DMS 273 (cell line): ENCODE data around the gene INPP4B.

Experiments used
- DNase-seq: peaks from one replicate; lab custom pipeline; 2025; ENCODE audit not compliant: unreplicated experiment; lab: John Stamatoyannopoulos, UW

Gene INPP4B

DNA sequence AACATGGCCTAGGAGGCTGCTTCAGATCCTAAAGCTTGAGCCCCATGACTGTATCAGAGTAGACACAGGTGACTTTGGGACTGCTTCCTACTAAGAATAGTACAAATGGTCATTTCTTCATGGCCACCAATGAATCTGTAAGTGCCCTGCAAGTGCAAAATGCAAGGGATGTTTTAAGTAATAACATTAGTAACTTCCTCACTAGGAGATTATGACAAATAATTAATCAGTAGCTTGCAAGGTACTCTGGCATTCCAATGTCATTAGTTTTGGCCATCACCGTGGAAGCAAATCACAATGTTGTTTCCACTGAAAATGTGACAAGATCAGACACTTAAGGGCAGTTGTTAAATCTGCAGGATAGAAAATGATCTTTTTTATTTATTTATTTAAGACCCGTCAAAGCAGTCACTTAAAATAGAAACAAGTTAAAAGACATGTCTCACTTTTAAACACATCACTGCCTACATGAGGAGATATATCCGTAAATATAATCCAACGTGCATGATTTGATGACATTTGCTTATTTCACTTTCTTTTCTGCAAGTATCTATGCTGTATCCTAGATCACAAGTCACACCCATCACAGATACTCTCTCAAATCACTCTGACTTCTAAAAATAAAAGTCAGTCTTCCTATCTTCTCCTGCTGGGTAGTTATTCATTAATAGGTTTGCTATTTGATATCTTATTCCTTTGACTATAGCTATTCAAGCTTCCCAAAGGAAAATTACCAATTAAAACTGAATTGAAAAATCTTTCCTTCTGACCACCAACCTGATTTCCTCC lies 809.1 kb downstream of the INPP4B start:
- DNase-seq, result no peak

DNA sequence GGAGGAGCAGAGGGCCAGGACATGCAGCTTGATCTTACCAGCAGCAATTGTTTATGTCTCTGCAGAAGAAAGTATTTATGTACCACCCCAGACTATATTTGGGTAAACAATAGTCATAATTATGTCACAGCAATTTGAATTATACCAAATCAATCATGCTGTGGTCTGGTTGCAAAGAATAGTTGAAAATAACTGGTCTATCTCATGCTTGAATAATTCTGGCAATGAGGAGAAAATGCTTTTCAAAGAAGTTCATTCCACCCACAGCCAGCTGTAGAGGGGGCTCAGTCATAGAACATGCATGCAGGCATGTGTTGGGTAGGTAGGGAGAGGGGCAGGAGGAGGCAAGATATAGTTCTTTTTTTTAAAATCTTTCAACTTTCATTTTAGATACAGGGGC lies 810.5 kb downstream of the INPP4B start:
- no peak for DNase-seq

DNA sequence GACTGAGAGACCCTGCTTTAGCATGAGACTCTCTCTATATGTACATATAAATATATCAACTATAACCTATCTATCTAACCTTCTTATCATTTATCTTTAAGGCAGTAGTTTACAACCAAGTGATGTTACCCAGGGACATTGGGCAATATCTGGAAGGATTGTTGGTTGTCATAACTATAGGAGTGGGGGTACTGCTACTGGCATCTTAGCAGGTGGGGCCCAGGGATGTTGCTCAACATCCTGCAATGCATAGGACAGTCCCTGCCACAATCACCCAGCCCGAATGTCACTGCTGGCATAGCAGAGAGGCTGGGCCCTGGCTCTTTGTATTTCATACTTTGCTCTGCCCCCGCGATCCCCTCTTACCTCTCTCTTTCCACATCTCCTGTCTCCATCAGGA lies 812.0 kb downstream of the INPP4B start:
- DNase-seq, result no peak

DNA sequence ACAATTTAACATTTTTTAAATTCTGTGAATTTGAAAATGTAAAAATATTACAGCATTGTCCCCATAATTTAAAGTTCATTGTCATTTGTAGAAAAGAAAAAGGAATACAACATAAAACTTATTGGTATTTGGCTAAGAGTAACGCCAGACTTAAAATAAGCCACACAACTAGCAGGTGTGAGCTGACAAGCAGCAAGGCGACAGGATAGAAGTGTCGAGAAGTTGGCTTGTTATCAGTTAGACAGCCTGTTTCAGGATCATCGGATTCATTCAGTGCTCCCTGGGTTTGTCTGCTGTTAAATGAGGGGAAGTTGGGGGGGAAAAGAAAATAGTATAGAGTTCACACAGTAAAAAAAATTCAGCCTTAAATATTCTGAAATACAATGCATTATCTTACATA lies 816.1 kb downstream of the INPP4B start:
- no peak for DNase-seq

DNA sequence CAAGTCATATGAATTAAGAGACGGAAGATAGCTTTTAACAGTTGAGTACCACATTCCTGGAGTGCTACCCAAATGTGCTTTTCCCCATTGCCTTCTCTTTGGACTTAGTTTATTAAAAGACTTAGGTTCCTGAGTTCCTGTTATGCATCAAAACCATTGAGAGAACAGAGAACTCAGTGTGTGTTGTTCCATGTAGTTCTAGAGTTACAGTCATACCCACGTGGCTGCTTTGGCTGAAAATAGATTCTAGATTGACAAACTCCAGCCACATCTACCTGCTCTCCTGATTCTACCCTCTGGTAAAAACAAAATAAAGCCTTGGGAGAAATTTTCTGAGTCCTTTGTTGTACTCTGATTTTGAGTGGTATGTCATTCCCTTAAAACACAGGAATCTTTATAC lies 824.3 kb downstream of the INPP4B start:
- no peak for DNase-seq

DNA sequence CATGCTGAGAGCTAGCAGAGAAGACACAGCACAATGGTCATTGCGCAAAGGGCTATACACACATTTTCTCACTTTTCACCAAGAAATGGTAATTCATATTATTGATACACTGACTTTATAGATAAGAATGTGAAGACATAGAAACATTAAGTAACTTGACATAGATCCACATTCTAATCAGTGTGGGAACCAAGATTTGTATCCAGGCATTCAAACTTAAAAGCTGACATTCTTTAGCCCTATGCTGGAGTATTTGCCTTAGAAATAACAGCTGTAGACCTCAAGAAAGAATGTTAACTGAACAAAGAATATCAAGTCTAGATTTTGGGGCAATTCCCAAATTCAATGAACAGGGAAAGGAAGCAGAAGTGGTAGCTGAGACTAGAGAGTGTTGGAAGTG lies 824.9 kb downstream of the INPP4B start:
- DNase-seq, result no peak

DNA sequence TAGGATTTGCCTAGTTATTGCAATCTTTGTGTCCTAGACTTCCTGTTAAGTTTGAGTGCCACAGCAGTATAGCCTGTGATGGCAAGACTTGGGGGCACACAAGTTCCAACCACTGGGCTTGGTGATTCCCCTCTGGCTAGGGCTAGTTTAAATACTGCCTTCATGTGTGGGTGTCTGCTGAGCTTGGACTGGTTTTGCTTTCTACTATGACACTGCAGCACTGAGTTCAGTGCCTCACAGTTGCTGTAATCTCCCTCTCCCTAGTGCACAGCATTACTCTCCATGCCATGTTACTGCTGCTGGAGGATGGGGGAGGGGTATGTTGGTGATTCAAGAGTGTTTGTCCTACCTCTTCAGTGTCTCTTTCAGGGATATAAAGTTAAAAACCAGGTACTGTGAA lies 830.1 kb downstream of the INPP4B start:
- no peak for DNase-seq

DNA sequence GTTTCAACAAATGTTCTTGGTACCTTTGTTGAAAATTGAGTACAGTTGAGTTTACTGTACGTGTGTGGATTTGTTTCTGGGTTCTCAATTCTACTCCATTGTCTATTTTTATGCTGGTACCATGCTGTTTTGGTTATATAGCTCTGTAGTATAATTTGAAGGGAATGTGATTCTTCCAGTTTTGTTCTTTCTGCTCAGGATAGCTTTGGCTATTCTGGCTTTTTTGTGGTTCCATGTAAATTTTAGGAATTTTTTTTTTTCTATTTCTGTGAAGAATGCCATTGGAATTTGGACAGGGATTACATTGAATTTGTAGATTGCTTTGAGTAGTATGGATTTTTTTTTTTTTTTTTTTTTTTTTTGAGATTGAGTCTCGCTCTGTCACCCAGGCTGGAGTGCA lies 836.4 kb downstream of the INPP4B start:
- no peak for DNase-seq

DNA sequence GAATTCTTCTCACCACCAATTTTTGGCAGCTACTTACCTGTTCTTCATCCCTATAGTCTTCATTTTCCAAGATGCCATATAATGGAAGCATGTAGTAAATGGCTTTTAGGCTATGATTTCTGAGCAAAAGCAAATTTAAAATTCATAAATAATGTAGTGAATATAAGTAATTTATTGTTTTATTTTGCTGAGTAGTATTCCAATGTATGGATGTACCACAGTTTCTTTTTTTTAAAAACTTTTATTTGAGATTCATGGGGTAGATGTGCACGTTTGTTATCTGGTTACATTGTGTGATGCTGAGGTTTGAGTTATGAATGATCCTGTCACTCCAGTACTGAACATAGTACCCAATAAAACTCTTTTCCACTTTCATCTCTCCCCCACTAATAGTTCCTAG lies 840.6 kb downstream of the INPP4B start:
- no peak for DNase-seq

DNA sequence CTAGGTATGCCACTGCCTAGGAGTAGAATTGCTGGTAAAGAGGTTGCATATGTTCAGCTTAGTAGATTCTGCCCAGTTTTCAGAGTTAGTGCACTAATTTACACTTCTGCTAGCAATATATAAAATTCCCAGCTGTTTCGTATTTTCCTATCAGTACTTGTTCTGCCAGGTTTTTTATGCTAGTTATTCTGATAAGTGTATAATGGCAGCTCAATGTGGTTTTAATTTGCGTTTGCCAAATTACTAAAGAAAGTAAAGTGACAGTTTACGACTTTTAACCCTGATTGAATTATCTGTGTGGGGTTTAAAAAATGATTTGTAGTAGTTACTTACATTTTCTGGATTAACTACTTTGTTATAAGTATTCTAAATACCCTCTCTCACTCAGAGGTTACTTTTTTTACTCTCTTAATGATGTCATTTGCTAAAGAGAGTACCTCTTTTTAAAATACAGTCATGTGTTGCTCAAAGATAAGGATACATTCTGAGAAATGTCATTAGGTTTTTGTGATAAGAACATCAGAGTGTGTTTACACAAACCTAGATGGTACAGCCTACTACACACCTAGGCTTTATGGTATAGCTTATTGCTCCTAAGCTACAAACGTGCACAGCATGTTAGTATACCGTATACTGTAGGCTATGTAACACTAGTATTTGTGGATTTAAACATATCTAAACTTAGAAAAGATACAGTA lies 846.5 kb downstream of the INPP4B start:
- no peak for DNase-seq

DNA sequence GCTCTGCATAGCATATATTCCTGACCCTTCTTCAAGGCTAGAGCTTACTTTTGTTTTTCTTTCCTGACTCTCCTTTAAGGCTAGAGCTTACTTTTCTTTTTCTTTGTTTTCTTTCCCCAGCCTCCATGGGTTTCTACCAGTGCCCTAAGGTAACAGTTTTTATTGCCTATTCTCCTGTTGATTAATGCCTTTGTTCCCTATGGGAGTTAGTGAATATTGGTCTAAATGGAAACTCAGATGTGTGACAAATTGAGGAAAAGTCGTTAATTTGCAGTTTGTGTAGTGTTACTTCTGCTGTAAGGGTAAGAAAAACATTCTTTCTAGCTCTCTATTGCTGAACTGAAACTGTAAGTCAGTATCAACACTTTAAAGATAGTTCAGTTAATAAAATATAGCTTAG lies 851.0 kb downstream of the INPP4B start:
- DNase-seq, result no peak

DNA sequence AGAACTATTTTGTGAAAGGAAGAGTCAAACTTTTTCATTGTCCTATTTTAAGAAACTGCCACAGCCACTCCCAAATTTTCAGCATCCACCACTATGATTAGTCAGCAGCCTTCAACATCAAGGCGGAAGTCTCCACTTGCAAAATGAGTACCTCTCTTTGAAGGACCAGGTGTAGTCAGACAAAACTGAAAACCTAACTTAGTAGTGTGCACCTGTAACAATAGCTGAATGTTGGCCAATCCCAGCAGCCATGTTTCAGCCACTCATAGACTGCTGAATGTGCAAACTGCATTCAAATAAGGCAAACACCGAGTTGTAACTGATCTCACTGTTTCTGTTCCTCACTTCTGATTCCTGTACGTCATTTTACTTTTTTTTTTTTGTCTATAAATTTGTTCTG lies 868.7 kb downstream of the INPP4B start:
- no peak for DNase-seq
